GM18511 (cell line): Measurements from ENCODE around the gene SEMA3C.

Experiments
- ATAC-seq: cut with Tn5 transposase; IDR thresholded peaks from one replicate; pipeline ENCODE4 v1.9.1; 2021; ENCODE audit warnings: mild to moderate bottlenecking, moderate library complexity; ENCODE audit not compliant: unreplicated experiment

SEMA3C gene

DNA sequence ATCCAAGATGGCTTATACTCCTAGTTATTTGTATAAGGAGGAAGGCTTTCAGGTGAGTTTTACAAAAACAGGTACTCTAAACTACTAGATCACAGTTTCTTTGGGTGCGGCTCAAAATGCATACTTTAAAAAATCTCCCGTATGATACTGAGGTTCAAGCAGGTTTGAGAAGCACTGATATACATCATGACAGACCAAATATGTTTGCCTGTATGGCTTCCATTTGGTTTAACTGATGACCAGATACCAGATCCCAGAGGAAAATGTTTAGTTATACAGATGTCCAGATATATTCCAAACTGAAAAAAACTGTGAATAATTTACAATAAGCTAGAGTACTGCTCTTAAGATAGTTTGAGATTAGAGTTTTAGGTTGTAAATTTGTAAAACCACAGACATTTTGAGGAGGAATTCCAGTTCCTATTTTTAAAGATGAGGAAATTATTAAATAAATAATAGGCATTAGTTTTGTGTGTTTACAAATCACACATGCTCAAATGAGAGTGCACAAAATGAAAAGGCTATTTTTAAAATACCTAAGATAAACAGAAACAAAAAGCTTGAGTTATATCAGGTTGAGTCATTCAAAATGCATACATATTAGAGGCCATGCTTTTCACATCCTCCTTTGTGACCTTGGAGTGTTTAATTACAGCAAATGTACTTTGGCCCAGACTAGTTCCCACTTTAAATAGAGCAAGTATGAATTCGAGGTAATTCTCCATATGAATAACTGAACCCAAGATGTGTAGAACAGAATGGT, 60.5 kb downstream of the SEMA3C start:
- no peak for ATAC-seq

- no peak for ATAC-seq
These were observed 62.1 kb downstream of the SEMA3C start for GRCh38 chr7:80856769-80857168.

DNA sequence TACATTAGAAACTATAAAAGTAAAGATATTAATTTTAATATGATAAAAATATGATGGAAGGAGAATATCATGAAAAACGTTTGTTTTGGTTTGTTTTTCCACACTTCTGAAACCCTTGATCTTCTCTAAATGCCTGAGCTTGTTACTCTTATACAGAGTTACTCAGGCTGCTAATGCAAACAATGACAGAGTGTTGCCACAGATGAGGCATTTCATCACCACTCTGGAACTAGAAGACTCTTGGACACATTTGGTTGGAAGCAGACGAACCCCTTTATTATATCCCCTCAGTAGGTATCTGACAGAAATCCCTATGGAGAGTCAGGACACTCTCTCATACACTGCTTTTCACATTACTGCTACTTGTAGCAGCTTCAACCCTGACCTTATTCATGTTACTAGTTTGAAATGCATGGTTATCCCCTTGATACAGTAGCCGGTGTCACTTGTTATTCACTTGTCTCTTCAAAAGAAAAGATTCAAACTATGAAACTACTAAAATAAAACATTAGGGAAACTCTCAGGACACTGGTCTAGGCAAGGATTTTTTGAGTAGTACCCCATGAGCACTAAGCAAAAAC, 66.9 kb downstream of the SEMA3C start:
- ATAC-seq: no peak

DNA sequence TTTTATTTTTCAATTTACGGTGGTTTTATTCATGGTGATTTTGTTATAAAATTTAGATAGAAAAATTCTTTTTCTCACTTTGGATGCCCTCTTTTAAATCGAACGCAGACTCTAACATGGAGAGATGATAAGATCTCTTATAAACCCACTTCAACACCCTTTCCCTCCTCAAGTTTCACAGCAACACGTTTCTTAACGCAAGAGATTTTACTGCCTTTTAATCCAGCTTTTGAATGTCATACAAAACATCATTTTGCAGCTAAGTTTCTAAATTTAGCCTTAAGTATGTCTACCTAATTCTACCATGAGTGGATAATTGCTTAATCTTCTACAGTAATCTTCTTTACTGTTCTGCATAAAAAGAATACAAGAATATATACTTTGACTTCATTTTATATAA, 70.0 kb downstream of the SEMA3C start:
- no peak for ATAC-seq

DNA sequence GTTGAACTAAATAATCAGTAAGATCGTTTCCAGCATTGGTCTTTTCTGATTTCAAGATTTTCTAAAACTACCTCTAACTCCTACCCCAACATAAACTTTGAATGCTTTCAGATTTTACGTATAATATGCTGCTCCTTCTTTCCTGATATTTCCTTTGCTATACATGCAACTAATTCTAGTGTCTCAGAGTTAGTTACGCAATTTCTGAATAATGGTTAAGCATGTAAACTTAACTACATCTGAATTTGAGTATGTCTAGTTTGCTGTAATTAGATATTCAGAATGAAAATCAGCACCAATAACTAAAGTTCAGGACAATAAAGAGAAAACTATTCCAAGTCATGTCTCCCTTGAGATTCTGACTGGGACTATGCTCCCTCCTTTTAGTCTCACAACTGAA, 71.0 kb downstream of the SEMA3C start:
- no peak for ATAC-seq

GRCh38 chr7:80847027-80847426, 71.8 kb downstream of the SEMA3C start:
- ATAC-seq: no peak

DNA sequence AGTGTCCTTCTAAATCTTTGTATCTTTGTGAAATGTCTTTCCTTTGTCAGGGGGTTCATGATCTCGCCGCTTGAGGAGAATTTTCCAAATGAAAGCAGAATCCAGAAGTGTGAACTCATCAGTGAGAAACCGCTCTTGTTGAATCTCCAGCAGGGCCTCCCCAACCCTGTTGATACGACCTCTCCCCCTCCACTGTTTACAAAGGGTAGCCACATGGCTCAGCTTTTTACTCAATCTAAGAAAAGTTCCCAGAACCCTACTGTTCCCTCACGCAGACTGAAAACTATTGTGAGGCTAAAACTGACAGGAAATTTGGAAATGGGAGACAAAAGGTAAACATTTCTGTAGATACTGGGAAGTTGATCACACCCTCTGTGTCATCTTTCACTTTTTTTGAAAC, 73.9 kb downstream of the SEMA3C start:
- ATAC-seq: no peak

DNA sequence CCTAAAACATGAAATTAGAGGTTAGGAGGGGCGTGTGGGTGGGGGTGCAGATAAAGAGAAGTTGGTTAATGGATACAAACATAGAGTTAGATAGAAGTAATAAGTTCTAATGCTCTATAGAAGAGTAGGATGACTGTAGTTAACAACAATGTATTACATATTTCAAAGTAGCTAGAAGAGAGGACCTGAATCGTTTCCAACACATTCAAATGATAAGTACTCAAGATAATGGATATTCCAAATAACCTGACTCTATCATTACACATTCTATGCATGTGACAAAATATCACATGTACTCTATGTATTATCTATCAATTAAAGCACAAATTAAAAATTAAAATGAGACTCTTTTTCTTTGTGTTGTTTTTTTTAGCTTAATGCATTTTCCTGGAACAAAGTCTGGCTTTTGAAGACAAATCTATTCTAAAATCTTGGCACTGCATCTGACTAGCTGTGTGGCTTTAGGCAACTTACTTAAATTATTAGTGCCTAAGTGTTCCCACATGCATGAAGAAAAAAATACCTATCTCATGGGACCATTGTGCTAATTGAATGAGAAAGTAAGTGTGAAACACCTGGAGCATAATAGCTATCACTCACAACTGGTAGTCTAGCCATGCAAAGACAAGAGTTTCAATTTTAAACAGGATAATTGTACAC, 75.7 kb downstream of the SEMA3C start:
- no peak for ATAC-seq

- no peak for ATAC-seq
These were observed 76.6 kb downstream of the SEMA3C start for GRCh38 chr7:80842022-80842790.

- ATAC-seq: no peak
These were observed 77.4 kb downstream of the SEMA3C start for GRCh38 chr7:80841423-80841955.

DNA sequence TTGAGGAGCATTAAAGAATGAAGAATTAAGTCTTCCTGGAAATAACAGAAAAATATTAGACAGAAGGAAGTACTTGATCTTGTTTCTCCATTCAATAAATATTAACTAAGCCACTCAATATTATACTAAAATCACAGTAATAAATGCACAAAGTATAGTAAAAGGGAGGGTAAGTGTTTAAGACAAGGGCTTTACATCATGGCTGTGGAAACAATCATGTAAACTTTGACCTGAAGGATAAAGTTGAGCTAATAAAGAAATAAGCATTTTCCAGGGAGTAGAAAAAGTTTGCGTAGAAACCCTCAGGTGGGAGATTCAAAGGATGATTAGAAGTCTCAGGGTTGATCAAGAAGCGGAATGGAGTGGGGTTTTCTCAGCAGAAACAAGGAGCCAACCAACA, 78.2 kb downstream of the SEMA3C start:
- no peak for ATAC-seq

GRCh38 chr7:80839855-80840254, 79.0 kb downstream of the SEMA3C start:
- no peak for ATAC-seq

DNA sequence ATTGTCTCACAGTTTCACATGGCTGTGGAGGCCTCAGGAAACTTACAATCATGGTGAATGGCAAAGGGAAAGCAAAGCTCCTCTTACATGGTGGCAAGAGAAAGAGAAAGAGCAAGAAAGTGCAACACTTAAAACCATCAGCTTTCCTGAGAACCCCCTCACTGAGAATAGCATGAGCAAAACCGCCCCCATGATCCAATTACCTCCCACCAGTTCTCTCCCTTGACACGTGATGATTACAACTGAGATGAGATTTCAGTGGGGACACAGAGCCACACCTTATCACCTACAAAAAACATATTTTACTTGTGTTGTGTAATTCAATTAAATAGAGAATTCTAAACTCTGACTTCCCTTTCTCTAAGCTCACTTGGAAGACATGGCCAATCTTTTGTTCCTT, 80.2 kb downstream of the SEMA3C start:
- no peak for ATAC-seq

GRCh38 chr7:80837345-80837744, 81.5 kb downstream of the SEMA3C start:
- ATAC-seq: no peak

DNA sequence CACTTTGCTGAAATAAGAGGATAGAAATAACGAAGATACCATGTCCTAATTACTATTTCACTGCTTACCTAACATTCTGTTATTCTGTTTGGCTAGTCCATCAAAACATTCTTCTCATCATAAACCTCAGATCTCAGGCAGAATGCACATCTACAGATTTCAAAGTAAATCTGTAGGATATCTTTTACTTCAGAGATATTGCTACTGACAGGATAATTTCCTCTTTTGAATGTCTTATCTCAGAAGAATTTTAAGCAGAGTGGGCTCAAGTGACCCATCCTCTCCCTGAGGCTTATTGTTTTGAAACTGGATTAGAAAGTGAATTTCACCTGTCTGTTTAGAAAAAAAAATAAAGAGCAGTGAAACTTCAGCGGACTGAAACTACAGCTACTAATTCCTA, 83.6 kb downstream of the SEMA3C start:
- ATAC-seq: no peak

DNA sequence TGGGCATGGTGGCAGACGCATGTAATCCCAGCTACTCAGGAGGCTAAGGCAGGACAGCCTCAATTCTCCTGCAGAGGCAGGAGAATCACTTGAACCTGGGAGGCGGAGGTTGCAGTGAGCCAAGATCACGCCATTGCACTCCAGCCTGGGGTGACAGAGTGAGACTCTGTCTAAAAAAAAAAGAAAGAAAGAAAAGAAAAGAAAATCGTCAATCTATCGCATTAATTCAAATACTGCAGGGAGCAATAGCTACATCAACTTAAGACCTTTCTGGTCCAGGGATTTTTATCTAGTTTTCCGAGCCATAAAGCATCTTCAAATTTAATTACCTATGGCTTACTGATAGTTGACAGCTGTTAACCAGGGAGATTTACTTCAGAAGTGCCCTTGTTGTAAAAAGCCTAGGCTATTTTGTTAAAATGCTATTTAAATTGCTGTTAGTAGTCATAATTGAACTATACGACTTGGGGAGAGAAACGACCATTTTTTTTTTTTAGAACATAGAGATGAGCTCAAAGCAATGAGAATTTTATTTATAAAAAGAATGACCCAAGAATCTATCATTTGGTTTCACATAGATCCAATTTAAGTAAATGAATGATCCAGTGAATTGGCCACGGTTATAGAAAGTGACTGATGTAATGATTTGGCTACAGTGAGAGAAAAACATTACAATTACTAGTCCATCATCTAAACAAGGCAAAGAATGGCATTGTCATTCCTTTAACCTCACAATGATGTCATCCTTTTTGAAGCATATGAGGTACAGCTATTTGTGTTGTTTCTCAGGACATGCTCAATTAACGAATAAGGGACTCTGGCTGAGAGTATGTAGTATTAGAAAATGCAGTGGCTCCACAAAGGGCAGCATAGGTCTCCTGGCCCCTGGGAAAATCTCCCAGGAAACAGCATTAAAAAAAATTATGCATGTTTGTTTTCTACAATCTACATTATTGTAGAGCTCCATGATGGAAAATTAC, 85.3 kb downstream of the SEMA3C start:
- no peak for ATAC-seq

GRCh38 chr7:80832006-80832405, 86.8 kb downstream of the SEMA3C start:
- no peak for ATAC-seq

GRCh38 chr7:80830584-80831285, 88.1 kb downstream of the SEMA3C start:
- no peak for ATAC-seq

GRCh38 chr7:80830010-80830409, 88.8 kb downstream of the SEMA3C start:
- no peak for ATAC-seq
